Measurements from ENCODE around the gene TNFRSF13B. TPM values are rescaled to one million over a fixed set of nuclear protein-coding genes. Genes with fewer than 3 reads are reported as not detected.
"Not testable (repeated sequence)": the region's sequence is repeated elsewhere in the genome, so short reads cannot be mapped to it uniquely, and the experiment has no call there.

TNFRSF13B gene
- total RNA-seq, 2 donors from 2014 or later = not detected

DNA sequence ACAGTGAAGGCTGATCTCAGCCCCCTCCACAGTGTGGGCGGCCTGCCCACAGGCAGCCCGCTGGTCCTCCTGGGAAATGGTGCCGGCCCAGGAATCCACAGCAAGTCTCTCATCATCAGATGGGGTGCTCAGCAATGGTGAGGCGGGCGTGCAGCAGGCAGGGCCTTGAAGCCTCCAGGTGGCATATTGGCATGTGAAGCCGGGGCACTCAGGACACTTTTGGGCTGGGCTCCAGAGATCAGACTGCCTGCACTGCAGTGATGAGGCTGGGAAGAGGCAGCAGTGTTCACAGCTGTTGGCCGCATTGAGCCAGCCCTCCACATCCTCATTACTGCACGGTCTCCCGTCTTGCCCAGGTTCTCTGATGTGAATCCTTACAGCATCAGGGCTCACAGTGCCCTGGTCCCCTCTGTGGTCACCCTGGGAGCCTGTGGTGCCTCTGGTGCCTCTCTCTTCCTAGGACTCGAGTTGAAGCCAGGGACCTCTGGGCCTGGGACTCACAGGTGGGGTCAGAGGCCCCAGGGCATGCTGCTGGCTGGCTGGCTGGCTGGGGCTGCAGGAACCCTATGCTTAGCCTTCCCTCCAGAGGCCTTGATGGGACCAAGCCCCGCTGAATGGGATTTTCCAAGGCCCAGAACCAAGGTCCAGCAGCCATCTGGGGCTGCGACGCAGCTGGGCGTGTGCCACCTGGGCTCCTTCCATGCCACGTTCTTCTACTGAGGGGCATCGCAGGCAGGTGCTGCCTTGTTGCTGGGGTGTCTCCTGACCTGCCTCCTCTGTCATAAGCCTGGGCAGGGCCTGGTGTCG lies 48.6 kb downstream of the TNFRSF13B start:
- ATAC-seq (ENCODE audit: insufficient number of reproducible peaks, low FRiP score, low read depth) = no peak
- no peak for DNase-seq (ENCODE audit: low spot score)
- Histone ChIP-seq H3K4me1 (ENCODE audit: control insufficient read depth in 1 of 2, low read depth in 2 of 2) (no peaks in the 10 kb centered on the region), H3K9me3 (no peaks in the 10 kb centered on the region), H3K27ac (no peak overlapping the region), H3K27me3 (replicated peaks; ENCODE audit: insufficient read depth) (no peaks in the 10 kb centered on the region), H3K4me3 (no peak overlapping the region), H3K36me3 (no peaks in the 10 kb centered on the region)
- no peak for TF ChIP-seq CTCF (IDR thresholded peaks at IDR 0.05)

DNA sequence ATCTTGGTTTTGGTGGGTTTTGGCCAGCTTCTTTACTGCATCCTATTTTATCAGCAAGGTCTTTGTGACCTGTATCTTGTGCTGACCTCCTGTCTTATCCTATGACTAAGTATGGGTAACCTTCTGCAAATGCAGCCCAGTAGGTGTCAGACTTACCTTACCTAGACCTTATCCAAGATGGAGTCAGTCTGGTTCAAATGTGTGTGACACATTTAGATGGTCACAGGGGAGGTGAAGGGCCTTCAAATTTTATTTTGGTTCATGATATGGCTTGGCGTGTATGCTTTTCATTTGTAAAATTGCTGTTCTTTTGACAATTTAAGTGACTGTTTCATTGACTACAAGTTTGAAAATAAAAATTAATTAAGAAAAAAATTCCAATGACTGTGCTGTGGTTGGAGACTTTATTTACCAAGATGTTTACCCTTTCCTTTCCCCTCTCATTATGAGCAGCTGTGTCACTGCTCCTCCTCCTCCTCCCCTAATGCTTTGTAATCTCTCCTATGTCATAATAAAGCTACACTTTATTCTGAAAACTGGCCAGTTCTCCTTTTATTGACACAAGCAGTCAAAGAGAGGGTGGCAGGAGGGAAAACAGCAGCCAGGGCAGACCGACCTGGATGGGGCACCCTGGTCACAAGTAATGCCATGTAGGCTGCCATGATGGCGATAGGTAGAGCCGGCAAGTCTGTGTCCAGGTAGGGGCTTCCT lies 49.4 kb downstream of the TNFRSF13B start:
- ATAC-seq (ENCODE audit: insufficient number of reproducible peaks, low FRiP score, low read depth) (no peak), DNase-seq (ENCODE audit: low spot score) (no peak)
- Histone ChIP-seq H3K4me1 (ENCODE audit: control insufficient read depth in 1 of 2, low read depth in 2 of 2) (no peaks in the 10 kb centered on the region), H3K27ac (no peak overlapping the region), H3K9me3 (no peaks in the 10 kb centered on the region), H3K36me3 (no peaks in the 10 kb centered on the region), H3K27me3 (replicated peaks; ENCODE audit: insufficient read depth) (no peaks in the 10 kb centered on the region), H3K4me3 (no peak overlapping the region)
- no peak for TF ChIP-seq CTCF (IDR thresholded peaks at IDR 0.05)

GRCh38 chr17:16921451-16921850 lies 50.5 kb downstream of the TNFRSF13B start:
- not testable (repeated sequence) for H3K27me3 ChIP-seq (replicated peaks; ENCODE audit: insufficient read depth); DNase-seq (ENCODE audit: low spot score)

GRCh38 chr17:16920628-16921020 lies 51.3 kb downstream of the TNFRSF13B start:
- DNase-seq (ENCODE audit: low spot score) = no peak
- Histone ChIP-seq H3K4me3 (no peak overlapping the region), H3K27me3 (replicated peaks; ENCODE audit: insufficient read depth) (no peaks in the 10 kb centered on the region), H3K4me1 (ENCODE audit: control insufficient read depth in 1 of 2, low read depth in 2 of 2) (no peaks in the 10 kb centered on the region), H3K9me3 (no peaks in the 10 kb centered on the region), H3K27ac (no peak overlapping the region), H3K36me3 (no peaks in the 10 kb centered on the region)
- no peak for ATAC-seq (ENCODE audit: insufficient number of reproducible peaks, low FRiP score, low read depth)
- TF ChIP-seq CTCF (IDR thresholded peaks at IDR 0.05) = no peak

More at GRCh38 chr17:16921451-16921850, 50.5 kb downstream of the TNFRSF13B start:
- not testable (repeated sequence) for ATAC-seq (ENCODE audit: insufficient number of reproducible peaks, low FRiP score, low read depth); H3K4me1 ChIP-seq (ENCODE audit: control insufficient read depth in 1 of 2, low read depth in 2 of 2); H3K4me3 ChIP-seq; H3K36me3 ChIP-seq; H3K27ac ChIP-seq; H3K9me3 ChIP-seq

DNA sequence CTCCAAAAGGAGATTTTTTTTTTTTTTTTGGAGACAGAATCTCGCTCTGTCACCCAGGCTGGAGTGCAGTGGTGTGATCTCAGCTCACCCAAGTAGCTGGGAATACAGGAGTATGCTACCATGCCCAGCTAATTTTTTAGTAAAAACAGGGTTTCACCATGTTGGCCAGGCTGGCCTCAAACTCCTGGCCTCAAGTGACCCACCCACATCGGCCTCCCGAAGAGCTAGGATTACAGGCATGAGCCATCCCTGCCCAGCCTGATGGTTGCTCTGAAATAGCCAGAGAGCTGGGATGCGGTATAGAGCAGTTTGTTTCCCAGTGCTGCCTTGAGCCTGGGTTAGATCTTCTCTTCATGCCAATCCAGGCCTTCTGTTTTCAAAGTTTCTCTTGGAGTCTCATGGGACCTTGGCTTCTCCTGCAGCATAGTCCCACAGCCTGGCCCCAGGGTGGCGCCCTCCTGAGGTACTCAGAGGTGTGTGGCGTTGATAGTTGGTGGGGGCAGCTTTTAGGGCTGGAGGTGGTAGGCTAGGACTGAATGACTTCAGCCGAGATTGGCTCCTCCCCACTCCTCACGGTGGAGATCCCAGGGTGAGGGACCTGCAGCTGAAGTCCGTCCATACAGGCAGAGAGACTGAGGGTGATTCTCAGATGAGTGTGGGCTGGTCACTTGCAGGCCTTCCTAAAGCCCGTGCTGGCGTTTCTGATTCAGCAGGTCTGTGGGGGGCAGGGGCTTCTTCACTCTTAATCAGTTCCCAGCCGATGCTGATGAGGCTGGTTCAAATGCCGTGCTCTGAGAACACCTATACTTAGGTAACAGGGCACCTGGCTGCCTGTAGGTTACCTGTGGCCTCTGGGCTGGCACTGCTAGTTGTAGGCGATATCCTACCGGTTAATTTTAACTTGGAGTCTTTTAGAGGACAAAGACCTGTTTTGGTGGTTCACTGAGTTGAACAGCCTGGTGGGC lies 52.0 kb downstream of the TNFRSF13B start:
- no peak for TF ChIP-seq CTCF (IDR thresholded peaks at IDR 0.05)
- ATAC-seq (ENCODE audit: insufficient number of reproducible peaks, low FRiP score, low read depth) (no peak), DNase-seq (ENCODE audit: low spot score) (no peak)
- H3K4me3 ChIP-seq = no peak overlapping the region
- no peaks in the 10 kb centered on the region for H3K9me3 ChIP-seq
- H3K27ac ChIP-seq = no peak overlapping the region
- no peaks in the 10 kb centered on the region for H3K36me3 ChIP-seq
- H3K27me3 ChIP-seq (replicated peaks; ENCODE audit: insufficient read depth) = no peaks in the 10 kb centered on the region
- no peaks in the 10 kb centered on the region for H3K4me1 ChIP-seq (ENCODE audit: control insufficient read depth in 1 of 2, low read depth in 2 of 2)
